ENCODE measurements around the gene SYT3. TPM values are rescaled to one million over a fixed set of nuclear protein-coding genes. Genes with fewer than 3 reads are reported as not detected.
"Not testable (repeated sequence)": the region's sequence is repeated elsewhere in the genome, so short reads cannot be mapped to it uniquely, and the experiment has no call there.

The SYT3 gene
- total RNA-seq, 1 experiment from 2014 or later = not detected

DNA sequence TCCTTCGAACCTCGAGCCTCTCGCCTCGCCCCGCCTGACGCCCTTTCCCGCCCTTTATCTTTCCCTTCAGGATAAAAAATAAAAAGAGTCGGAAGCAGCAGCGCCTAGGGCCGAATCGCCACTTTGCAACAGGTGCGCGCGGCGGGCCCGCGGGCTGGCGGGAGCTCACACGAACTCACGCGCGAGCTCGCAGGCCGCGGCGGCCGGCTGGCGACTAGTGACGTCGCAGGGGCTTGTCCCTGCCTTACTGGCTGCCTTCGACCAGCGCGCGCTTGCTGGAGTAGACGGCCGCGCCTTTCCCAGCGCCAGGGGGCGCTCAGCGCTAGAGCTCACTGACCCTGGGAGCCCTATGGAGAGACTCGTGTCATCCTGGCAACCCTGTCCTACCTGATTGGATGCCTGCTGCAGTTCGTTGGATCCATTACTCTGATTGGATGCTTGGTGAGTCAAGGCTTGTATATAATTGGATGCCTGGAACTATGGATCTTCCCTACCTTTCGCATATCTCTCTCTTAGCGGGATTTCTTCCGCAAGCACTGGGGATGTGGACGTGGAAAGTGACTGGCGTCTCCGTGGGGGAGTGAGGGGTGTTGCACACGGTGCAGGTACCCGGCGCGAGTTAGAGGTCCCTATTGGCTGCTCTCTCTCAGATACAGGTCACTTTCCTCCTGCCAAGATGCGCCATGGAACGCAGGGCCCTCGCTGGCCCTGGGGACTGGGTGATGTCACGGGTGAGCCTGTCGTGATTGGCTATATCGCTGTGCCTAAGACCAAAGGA is 33.4 kb downstream of the SYT3 start:
- not testable (repeated sequence) for H3K4me2 ChIP-seq (ENCODE audit: low read depth, low read length, poor library complexity, severe bottlenecking); H3K9me2 ChIP-seq (replicated peaks; ENCODE audit: insufficient read depth, low read length); H4K20me1 ChIP-seq (ENCODE audit: insufficient read depth, low read depth, low read length); H3K9ac ChIP-seq (ENCODE audit: low read length); H2AFZ ChIP-seq (ENCODE audit: low read length); H3K4me3 ChIP-seq (ENCODE audit: low read length); DNase-seq; H3K36me3 ChIP-seq (ENCODE audit: insufficient read depth, low read length); H3K27me3 ChIP-seq (ENCODE audit: low read length); H3K27ac ChIP-seq (ENCODE audit: low read length); H3K79me2 ChIP-seq (ENCODE audit: low read length); H3K9me3 ChIP-seq (ENCODE audit: low read length); H3K4me1 ChIP-seq (ENCODE audit: low read length)

DNA sequence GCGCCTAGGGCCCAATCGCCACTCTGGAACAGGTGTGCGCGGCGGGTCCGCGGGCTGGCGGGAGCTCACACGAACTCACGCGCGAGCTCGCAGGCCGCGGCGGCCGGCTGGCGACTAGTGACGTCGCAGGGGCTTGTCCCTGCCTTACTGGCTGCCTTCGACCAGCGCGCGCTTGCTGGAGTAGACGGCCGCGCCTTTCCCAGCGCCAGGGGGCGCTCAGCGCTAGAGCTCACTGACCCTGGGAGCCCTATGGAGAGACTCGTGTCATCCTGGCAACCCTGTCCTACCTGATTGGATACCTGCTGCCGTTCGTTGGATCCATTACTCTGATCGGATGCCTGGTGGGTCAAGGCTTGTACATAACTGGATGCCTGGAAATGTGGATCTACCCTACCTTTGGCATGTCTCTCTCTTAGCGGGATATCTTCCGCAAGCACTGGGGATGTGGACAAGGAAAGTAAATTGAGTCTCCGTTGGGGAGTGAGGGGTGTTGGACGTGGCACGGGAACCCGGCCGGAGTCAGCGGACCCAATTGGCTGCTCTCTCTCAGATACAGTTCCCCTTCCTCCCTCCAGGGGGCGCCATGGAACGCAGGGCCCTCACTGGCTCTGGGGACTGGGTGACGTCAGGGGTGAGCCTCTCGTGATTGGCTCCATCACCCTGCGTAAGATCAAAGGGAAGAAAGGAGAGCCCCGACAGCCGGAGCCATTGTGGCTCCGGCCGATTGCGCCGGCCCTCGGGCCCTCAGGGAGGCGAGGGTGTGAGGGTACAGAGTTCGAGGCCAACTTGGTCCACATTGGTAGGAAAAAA is 35.2 kb downstream of the SYT3 start:
- not testable (repeated sequence) for H3K9me3 ChIP-seq (ENCODE audit: low read length); H3K9ac ChIP-seq (ENCODE audit: low read length); H3K4me3 ChIP-seq (ENCODE audit: low read length); H3K27ac ChIP-seq (ENCODE audit: low read length); H3K79me2 ChIP-seq (ENCODE audit: low read length); H2AFZ ChIP-seq (ENCODE audit: low read length); H3K4me1 ChIP-seq (ENCODE audit: low read length); H3K9me2 ChIP-seq (replicated peaks; ENCODE audit: insufficient read depth, low read length); H3K36me3 ChIP-seq (ENCODE audit: insufficient read depth, low read length); DNase-seq; H3K27me3 ChIP-seq (ENCODE audit: low read length); H3K4me2 ChIP-seq (ENCODE audit: low read depth, low read length, poor library complexity, severe bottlenecking); H4K20me1 ChIP-seq (ENCODE audit: insufficient read depth, low read depth, low read length)

DNA sequence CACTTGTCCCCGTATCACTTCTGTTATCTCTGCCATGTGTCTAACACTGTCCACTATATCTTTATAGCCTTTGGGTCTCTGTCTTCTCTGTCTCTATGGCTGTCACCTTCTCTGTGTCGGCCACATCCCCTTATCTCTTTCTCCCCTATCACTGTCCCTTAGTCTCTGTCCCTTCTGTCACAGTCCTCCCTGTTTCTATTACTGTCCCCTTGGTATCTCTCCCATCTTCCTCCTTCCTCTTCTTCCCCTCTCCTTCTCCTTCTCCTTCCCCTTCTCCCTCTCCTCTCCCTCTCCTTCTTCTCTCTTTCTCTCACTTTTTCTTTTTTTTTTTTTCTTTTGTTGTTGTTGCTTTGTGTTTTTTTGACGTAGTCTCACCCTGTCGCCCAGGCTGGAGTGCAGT is 36.7 kb downstream of the SYT3 start:
- no peak for DNase-seq

DNA sequence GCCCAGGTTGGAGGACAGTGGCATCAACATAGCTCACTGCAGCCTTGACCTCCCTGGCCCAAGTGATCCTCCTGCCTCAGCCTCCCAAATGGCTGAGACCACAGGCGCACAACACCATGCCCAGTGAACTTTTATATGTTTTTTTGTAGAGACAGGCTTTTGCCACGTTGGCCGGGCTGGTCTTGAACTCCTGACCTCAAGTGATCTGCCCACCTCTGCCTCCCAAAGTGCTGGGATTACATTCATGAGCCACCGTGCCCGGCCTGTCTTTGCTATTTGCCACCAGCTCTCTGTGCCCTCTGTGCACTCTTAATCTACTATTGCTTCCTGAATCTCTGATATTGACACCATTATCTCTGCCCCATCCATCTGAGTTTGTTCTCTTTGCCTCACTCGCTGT is 37.2 kb downstream of the SYT3 start:
- DNase-seq = no peak
- Histone ChIP-seq H3K27me3 (ENCODE audit: low read length) (no peaks in the 10 kb centered on the region), H3K27ac (ENCODE audit: low read length) (no peak overlapping the region), H3K4me3 (ENCODE audit: low read length) (no peak overlapping the region), H3K4me2 (ENCODE audit: low read depth, low read length, poor library complexity, severe bottlenecking) (no peak overlapping the region), H3K4me1 (ENCODE audit: low read length) (no peaks in the 10 kb centered on the region), H4K20me1 (ENCODE audit: insufficient read depth, low read depth, low read length) (no peaks in the 10 kb centered on the region), H3K9me3 (ENCODE audit: low read length) (no peaks in the 10 kb centered on the region), H2AFZ (ENCODE audit: low read length) (no peak overlapping the region), H3K36me3 (ENCODE audit: insufficient read depth, low read length) (no peaks in the 10 kb centered on the region), H3K9ac (ENCODE audit: low read length) (no peak overlapping the region), H3K79me2 (ENCODE audit: low read length) (no peaks in the 10 kb centered on the region), H3K9me2 (replicated peaks; ENCODE audit: insufficient read depth, low read length) (no peaks in the 10 kb centered on the region)

More for the DNA sequence above, 36.7 kb downstream of the SYT3 start:
- H3K36me3 ChIP-seq (ENCODE audit: insufficient read depth, low read length) = no peaks in the 10 kb centered on the region
- no peaks in the 10 kb centered on the region for H3K79me2 ChIP-seq (ENCODE audit: low read length)
- H4K20me1 ChIP-seq (ENCODE audit: insufficient read depth, low read depth, low read length) = no peaks in the 10 kb centered on the region
- H3K9ac ChIP-seq (ENCODE audit: low read length) = no peak overlapping the region
- H3K9me2 ChIP-seq (replicated peaks; ENCODE audit: insufficient read depth, low read length) = no peaks in the 10 kb centered on the region
- H3K27me3 ChIP-seq (ENCODE audit: low read length) = no peaks in the 10 kb centered on the region
- H3K4me3 ChIP-seq (ENCODE audit: low read length) = no peak overlapping the region
- H3K4me1 ChIP-seq (ENCODE audit: low read length) = no peaks in the 10 kb centered on the region
- no peak overlapping the region for H2AFZ ChIP-seq (ENCODE audit: low read length)
- H3K4me2 ChIP-seq (ENCODE audit: low read depth, low read length, poor library complexity, severe bottlenecking) = no peak overlapping the region
- H3K9me3 ChIP-seq (ENCODE audit: low read length) = no peaks in the 10 kb centered on the region
- H3K27ac ChIP-seq (ENCODE audit: low read length) = no peak overlapping the region

DNA sequence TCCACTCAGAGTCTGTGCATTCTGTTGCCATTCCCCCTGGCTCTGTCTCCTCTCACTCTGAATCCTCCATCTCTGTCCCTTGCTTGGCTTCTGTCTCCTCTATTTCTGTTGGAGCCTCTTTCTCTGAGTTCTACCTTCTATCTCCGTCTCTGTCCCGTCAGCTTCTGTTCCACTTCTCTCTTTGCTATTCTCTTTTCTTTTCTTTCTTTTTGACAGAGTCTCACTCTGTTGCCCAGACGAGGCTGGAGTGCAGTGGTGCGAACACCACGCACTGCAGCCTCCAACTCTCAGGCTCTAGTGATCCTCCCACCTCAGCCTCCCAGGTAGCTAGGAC is 37.6 kb downstream of the SYT3 start:
- Histone ChIP-seq H3K27me3 (ENCODE audit: low read length) (no peaks in the 10 kb centered on the region), H2AFZ (ENCODE audit: low read length) (no peak overlapping the region), H3K4me3 (ENCODE audit: low read length) (no peak overlapping the region), H3K27ac (ENCODE audit: low read length) (no peak overlapping the region), H4K20me1 (ENCODE audit: insufficient read depth, low read depth, low read length) (no peaks in the 10 kb centered on the region), H3K79me2 (ENCODE audit: low read length) (no peaks in the 10 kb centered on the region), H3K4me1 (ENCODE audit: low read length) (no peaks in the 10 kb centered on the region), H3K9me2 (replicated peaks; ENCODE audit: insufficient read depth, low read length) (no peaks in the 10 kb centered on the region), H3K9ac (ENCODE audit: low read length) (no peak overlapping the region), H3K4me2 (ENCODE audit: low read depth, low read length, poor library complexity, severe bottlenecking) (no peak overlapping the region), H3K9me3 (ENCODE audit: low read length) (no peaks in the 10 kb centered on the region), H3K36me3 (ENCODE audit: insufficient read depth, low read length) (no peaks in the 10 kb centered on the region)
- no peak for DNase-seq

DNA sequence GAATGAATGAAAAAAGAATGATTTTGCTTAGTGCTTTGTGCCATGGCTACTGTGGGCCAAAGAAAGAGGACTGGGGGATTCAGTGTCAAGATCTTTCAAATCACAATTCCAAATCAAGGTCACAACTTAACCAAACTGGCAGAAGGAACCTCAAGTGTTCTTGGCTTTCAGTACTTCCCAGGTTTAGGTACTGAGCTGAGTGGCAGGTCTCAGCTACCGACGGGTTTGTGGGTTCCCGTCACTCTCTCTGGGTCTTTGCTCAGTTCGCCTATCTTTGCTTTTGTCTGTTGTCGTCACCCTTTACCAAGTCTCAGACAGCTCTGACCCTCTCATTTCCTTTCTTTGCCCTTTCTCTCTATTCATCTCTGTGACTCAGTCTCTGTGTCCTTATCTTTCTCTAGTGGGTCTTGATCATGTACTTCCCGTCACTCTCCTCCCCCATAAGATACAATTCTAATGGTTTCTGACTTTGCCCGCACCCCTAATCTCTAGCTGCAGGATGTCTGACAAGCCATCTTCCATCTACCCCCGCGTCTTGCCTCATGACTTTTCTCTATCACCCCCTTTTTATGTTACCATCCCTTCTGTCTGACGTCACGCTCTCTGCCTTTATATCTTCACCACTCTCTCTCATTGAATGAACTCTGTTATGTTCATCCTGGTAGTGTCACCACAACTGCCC is 38.1 kb downstream of the SYT3 start:
- H3K27ac ChIP-seq (ENCODE audit: low read length) = no peak overlapping the region
- H2AFZ ChIP-seq (ENCODE audit: low read length) = no peak overlapping the region
- H3K79me2 ChIP-seq (ENCODE audit: low read length) = no peaks in the 10 kb centered on the region
- H3K36me3 ChIP-seq (ENCODE audit: insufficient read depth, low read length) = no peaks in the 10 kb centered on the region
- H4K20me1 ChIP-seq (ENCODE audit: insufficient read depth, low read depth, low read length) = no peaks in the 10 kb centered on the region
- no peak for DNase-seq
- H3K4me2 ChIP-seq (ENCODE audit: low read depth, low read length, poor library complexity, severe bottlenecking) = no peak overlapping the region
- no peaks in the 10 kb centered on the region for H3K27me3 ChIP-seq (ENCODE audit: low read length)
- no peak overlapping the region for H3K9ac ChIP-seq (ENCODE audit: low read length)
- no peaks in the 10 kb centered on the region for H3K9me2 ChIP-seq (replicated peaks; ENCODE audit: insufficient read depth, low read length)
- no peaks in the 10 kb centered on the region for H3K9me3 ChIP-seq (ENCODE audit: low read length)
- H3K4me1 ChIP-seq (ENCODE audit: low read length) = no peaks in the 10 kb centered on the region
- H3K4me3 ChIP-seq (ENCODE audit: low read length) = no peak overlapping the region

DNA sequence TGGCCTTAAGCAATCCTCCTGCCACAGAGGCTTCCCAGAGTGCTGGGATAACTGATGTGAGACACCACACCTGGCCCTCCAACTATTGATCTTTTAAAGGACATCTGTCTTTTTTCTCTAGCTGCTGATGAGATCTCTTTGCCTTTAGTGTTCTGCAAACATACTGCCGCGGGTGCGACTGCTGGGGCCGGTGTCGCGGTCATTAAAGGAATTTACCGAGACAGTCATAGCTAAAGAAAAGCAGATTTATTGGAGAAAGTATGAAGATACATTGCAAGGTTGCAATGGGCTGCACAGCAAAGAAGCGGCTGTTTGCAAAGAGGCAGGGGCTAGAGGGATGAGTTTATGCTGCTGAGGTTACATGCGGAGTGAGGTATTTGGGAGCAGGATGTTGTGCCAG is 40.3 kb downstream of the SYT3 start:
- Histone ChIP-seq H3K36me3 (ENCODE audit: insufficient read depth, low read length) (no peaks in the 10 kb centered on the region), H3K27me3 (ENCODE audit: low read length) (no peaks in the 10 kb centered on the region), H4K20me1 (ENCODE audit: insufficient read depth, low read depth, low read length) (no peaks in the 10 kb centered on the region), H3K79me2 (ENCODE audit: low read length) (no peaks in the 10 kb centered on the region), H2AFZ (ENCODE audit: low read length) (no peak overlapping the region), H3K27ac (ENCODE audit: low read length) (no peak overlapping the region), H3K9me2 (replicated peaks; ENCODE audit: insufficient read depth, low read length) (no peaks in the 10 kb centered on the region), H3K9me3 (ENCODE audit: low read length) (no peaks in the 10 kb centered on the region), H3K4me3 (ENCODE audit: low read length) (no peak overlapping the region), H3K4me1 (ENCODE audit: low read length) (no peaks in the 10 kb centered on the region), H3K9ac (ENCODE audit: low read length) (no peak overlapping the region), H3K4me2 (ENCODE audit: low read depth, low read length, poor library complexity, severe bottlenecking) (no peak overlapping the region)
- DNase-seq = no peak

DNA sequence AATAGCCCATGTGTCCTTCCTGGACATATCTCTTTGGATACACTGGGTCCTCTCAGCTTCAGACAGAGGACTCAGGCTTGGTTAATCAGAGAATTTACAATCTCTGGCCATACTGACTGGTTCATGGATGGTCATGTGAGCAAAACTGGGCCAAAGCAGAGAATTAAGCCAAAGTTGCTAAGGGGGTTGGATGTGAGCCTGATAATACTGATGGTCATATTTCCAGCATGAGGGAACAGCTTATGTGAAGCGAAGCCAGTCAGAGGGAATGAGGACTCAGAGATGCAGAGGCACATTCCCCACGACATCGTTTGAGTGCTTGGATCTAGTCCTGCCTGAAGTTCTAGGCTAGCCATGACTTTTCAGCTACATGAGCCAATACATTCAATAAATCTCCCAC is 49.5 kb downstream of the SYT3 start:
- Histone ChIP-seq H3K9me3 (ENCODE audit: low read length) (no peaks in the 10 kb centered on the region), H3K79me2 (ENCODE audit: low read length) (no peaks in the 10 kb centered on the region), H3K4me2 (ENCODE audit: low read depth, low read length, poor library complexity, severe bottlenecking) (no peak overlapping the region)

More for the DNA sequence above, 49.5 kb downstream of the SYT3 start:
- no peaks in the 10 kb centered on the region for H4K20me1 ChIP-seq (ENCODE audit: insufficient read depth, low read depth, low read length)
- no peak overlapping the region for H3K4me3 ChIP-seq (ENCODE audit: low read length)
- H3K27me3 ChIP-seq (ENCODE audit: low read length) = no peaks in the 10 kb centered on the region
- H3K4me1 ChIP-seq (ENCODE audit: low read length) = no peaks in the 10 kb centered on the region
- H3K36me3 ChIP-seq (ENCODE audit: insufficient read depth, low read length) = no peaks in the 10 kb centered on the region
- H2AFZ ChIP-seq (ENCODE audit: low read length) = no peak overlapping the region
- H3K9ac ChIP-seq (ENCODE audit: low read length) = no peak overlapping the region
- no peaks in the 10 kb centered on the region for H3K9me2 ChIP-seq (replicated peaks; ENCODE audit: insufficient read depth, low read length)
- DNase-seq = no peak
- H3K27ac ChIP-seq (ENCODE audit: low read length) = no peak overlapping the region
